H1 (cell line): ENCODE data around the gene HSPA1B. TPM values are rescaled to one million over a fixed set of nuclear protein-coding genes. Genes with fewer than 3 reads are reported as not detected.

ENCODE experiments used
- CTCF ChIA-PET: fragments of 300-600 bp; sonication (Branson Sonifier 250); formaldehyde crosslinking; loops from one replicate; lab custom pipeline; 2021; ENCODE audit not compliant: partially characterized antibody; lab: Charles Lee
- POLR2A ChIA-PET: fragments of 300-600 bp; sonication (Branson Sonifier 250); formaldehyde crosslinking; loops from one replicate; lab custom pipeline; 2021; ENCODE audit warnings: inconsistent platforms; ENCODE audit not compliant: partially characterized antibody; lab: Charles Lee
- DNase-seq, 2 experiments: peaks; one replicate each; pipeline versions ENCODE4 v3.0.0 to v3.0.0-alpha.2; 2010 to 2022; ENCODE audit warnings: low spot score in 2 of 2, low read depth in 1 of 2, mixed read lengths in 1 of 2
- FAIRE-seq: peaks from 2 replicates; lab custom pipeline; 2011; peaks lifted over from hg19 to GRCh38; lab: Jason Lieb, UNC
- H2AFZ ChIP-seq: 2 replicates; pipeline ENCODE4 v1.8.1; 2012; ENCODE audit warnings: low read length, inconsistent platforms
- H2AK5ac ChIP-seq: 2 replicates; pipeline ENCODE4 v1.6.1; 2013; ENCODE audit warnings: low read depth, low read length
- H2BK120ac ChIP-seq: replicated peaks from 2 replicates; pipeline ENCODE3; 2013; ENCODE audit warnings: low read depth, low read length, inconsistent platforms
- H2BK12ac ChIP-seq: 2 replicates; pipeline ENCODE4 v1.6.1; 2013; ENCODE audit warnings: low read depth, low read length
- H2BK15ac ChIP-seq: 2 replicates; pipeline ENCODE4 v1.6.1; 2013; ENCODE audit warnings: low read length
- H2BK20ac ChIP-seq: 2 replicates; pipeline ENCODE4 v1.6.1; 2013; ENCODE audit warnings: low read length
- H2BK5ac ChIP-seq: 2 replicates; pipeline ENCODE4 v1.6.1; 2013; ENCODE audit warnings: low read depth, low read length
- H3K14ac ChIP-seq: 2 replicates; pipeline ENCODE4 v1.6.1; 2013; ENCODE audit warnings: inconsistent platforms; ENCODE audit not compliant: insufficient read length
- H3K18ac ChIP-seq: 2 replicates; pipeline ENCODE4 v1.6.1; 2013; ENCODE audit warnings: low read length; ENCODE audit errors: extremely low read depth
- H3K23ac ChIP-seq: 2 replicates; pipeline ENCODE4 v1.6.1; 2013; ENCODE audit warnings: inconsistent platforms; ENCODE audit not compliant: insufficient read length
- H3K23me2 ChIP-seq: 2 replicates; pipeline ENCODE4 v1.6.1; 2013; ENCODE audit warnings: low read depth, low read length
- H3K27ac ChIP-seq: 2 replicates; pipeline ENCODE4 v1.6.1; 2011; ENCODE audit warnings: low read depth, low read length, inconsistent platforms
- H3K27me3 ChIP-seq, 4 experiments: replicated peaks in 1 of 4; 1 replicate in 1 of 4; 2 replicates in 3 of 4; pipeline versions ENCODE4 v1.6.1 to v1.8.1; 2011 to 2013; ENCODE audit warnings: low read length in 3 of 4, mild to moderate bottlenecking in 3 of 4, inconsistent platforms in 2 of 4, mixed read lengths in 2 of 4, moderate library complexity in 1 of 4; ENCODE audit not compliant: control insufficient read depth in 3 of 4, insufficient read depth in 3 of 4; ENCODE audit errors: extremely low read depth in 1 of 4
- H3K36me3 ChIP-seq, 4 experiments: 2 replicates each; pipeline versions ENCODE4 v1.6.1 to v1.8.1; 2011 to 2013; ENCODE audit warnings: mild to moderate bottlenecking in 4 of 4, low read length in 3 of 4, moderate library complexity in 2 of 4, control low read depth in 1 of 4, inconsistent platforms in 1 of 4; ENCODE audit not compliant: insufficient read depth in 4 of 4, control insufficient read depth in 2 of 4
- H3K4ac ChIP-seq: replicated peaks from 2 replicates; pipeline ENCODE3; 2013; ENCODE audit warnings: low read length, low read depth, mixed read lengths, inconsistent platforms; ENCODE audit not compliant: insufficient read length
- H3K4me1 ChIP-seq, 4 experiments: replicated peaks in 1 of 4; 1 replicate in 1 of 4; 2 replicates in 3 of 4; pipeline versions ENCODE4 v1.6.1 to v1.8.1; 2011 to 2013; ENCODE audit warnings: low read length in 3 of 4, inconsistent platforms in 2 of 4, mixed read lengths in 1 of 4; ENCODE audit not compliant: insufficient read depth in 4 of 4, control insufficient read depth in 3 of 4
- H3K4me2 ChIP-seq, 2 experiments: 2 replicates each; pipeline versions ENCODE4 v1.6.1 to v1.8.1; 2011 to 2013; ENCODE audit warnings: low read depth in 2 of 2, low read length in 2 of 2, control low read depth in 1 of 2, inconsistent platforms in 1 of 2, mild to moderate bottlenecking in 1 of 2; ENCODE audit not compliant: insufficient read depth in 1 of 2
- H3K4me3 ChIP-seq, 4 experiments: fragments of 200-600, 300-600 bp in 1 of 4; sonication (generic), shearing (Covaris generic), sonication (Bioruptor Twin) in 1 of 4; 2 replicates each; pipeline versions ENCODE4 v1.5.1 to v1.8.1; 2011 to 2016; ENCODE audit warnings: low read length in 4 of 4, low read depth in 3 of 4, control low read depth in 2 of 4, inconsistent platforms in 2 of 4, mild to moderate bottlenecking in 2 of 4, mixed read lengths in 1 of 4, moderate library complexity in 1 of 4; ENCODE audit not compliant: insufficient read depth in 2 of 4; ENCODE audit errors: extremely low read depth in 1 of 4
- H3K56ac ChIP-seq: replicated peaks from 2 replicates; pipeline ENCODE3; 2013; ENCODE audit warnings: low read depth, mild to moderate bottlenecking, mixed read lengths, low read length, inconsistent platforms; ENCODE audit not compliant: insufficient read length
- H3K79me1 ChIP-seq: 2 replicates; pipeline ENCODE4 v1.6.1; 2013; ENCODE audit warnings: low read depth, low read length, control low read depth
- H3K79me2 ChIP-seq, 2 experiments: 2 replicates each; pipeline versions ENCODE4 v1.6.1 to v1.8.1; 2012 to 2013; ENCODE audit warnings: low read length in 2 of 2, mild to moderate bottlenecking in 2 of 2, inconsistent platforms in 1 of 2; ENCODE audit not compliant: insufficient read depth in 2 of 2, control insufficient read depth in 1 of 2
- H3K9ac ChIP-seq, 4 experiments: replicated peaks in 1 of 4; 1 replicate in 1 of 4; 2 replicates in 3 of 4; pipeline versions ENCODE4 v1.6.1 to v1.8.1; 2011 to 2013; ENCODE audit warnings: low read depth in 3 of 4, low read length in 3 of 4, control low read depth in 2 of 4, mild to moderate bottlenecking in 2 of 4, moderate library complexity in 2 of 4, inconsistent platforms in 1 of 4; ENCODE audit errors: extremely low read depth in 1 of 4
- H3K9me3 ChIP-seq, 2 experiments: 2 replicates each; pipeline versions ENCODE4 v1.6.1 to v1.8.1; 2012 to 2013; ENCODE audit warnings: mild to moderate bottlenecking in 2 of 2, moderate library complexity in 2 of 2, control low read depth in 1 of 2, inconsistent platforms in 1 of 2, low read depth in 1 of 2, low read length in 1 of 2, mixed read lengths in 1 of 2; ENCODE audit not compliant: insufficient read depth in 2 of 2
- H4K20me1 ChIP-seq, 2 experiments: replicated peaks in 1 of 2; 2 replicates each; pipeline versions ENCODE3 to v1.8.1; 2011 to 2013; ENCODE audit warnings: inconsistent platforms in 2 of 2, low read length in 2 of 2, mild to moderate bottlenecking in 1 of 2; ENCODE audit not compliant: insufficient read depth in 2 of 2, control insufficient read depth in 1 of 2
- H4K5ac ChIP-seq: 2 replicates; pipeline ENCODE4 v1.6.1; 2013; ENCODE audit warnings: low read length, low read depth, mixed read lengths, inconsistent platforms; ENCODE audit not compliant: insufficient read length
- H4K8ac ChIP-seq: 2 replicates; pipeline ENCODE4 v1.8.0; 2013; ENCODE audit warnings: mild to moderate bottlenecking, moderate library complexity, low read length, inconsistent platforms; ENCODE audit not compliant: insufficient read depth; ENCODE audit errors: extremely low read depth
- H4K91ac ChIP-seq: replicated peaks from 2 replicates; pipeline ENCODE3; 2013; ENCODE audit warnings: low read length, mixed read lengths, inconsistent platforms; ENCODE audit not compliant: insufficient read length
- BACH1 ChIP-seq: IDR thresholded peaks from 2 replicates; pipeline ENCODE4 v1.6.1; 2012; ENCODE audit warnings: low read length, improper control_type of control experiment
- CTCF ChIP-seq, 3 experiments: IDR thresholded peaks; 1 replicate in 2 of 3; 2 replicates in 1 of 3; pipeline versions ENCODE4 v1.5.1 to v1.6.1; 2011; ENCODE audit warnings: low read length in 3 of 3, mild to moderate bottlenecking in 3 of 3, inconsistent platforms in 2 of 3, low read depth in 1 of 3, moderate library complexity in 1 of 3; ENCODE audit not compliant: insufficient read depth in 1 of 3; ENCODE audit errors: control extremely low read depth in 1 of 3
- MAFK ChIP-seq: IDR thresholded peaks from 2 replicates; pipeline ENCODE4 v1.6.1; 2012; ENCODE audit warnings: low read depth, mild to moderate bottlenecking, improper control_type of control experiment, low read length
- POLR2AphosphoS5 ChIP-seq: IDR thresholded peaks from 2 replicates; pipeline ENCODE4 v1.6.1; 2011; ENCODE audit warnings: low read depth, low read length
- WGBS, 2 experiments: shearing (Covaris generic) in 1 of 2; methylation state at CpG; one replicate each; pipeline versions ENCODE4 v1.1.6 to v1.1.7; 2013 to 2015; ENCODE audit warnings: low lambda C conversion rate in 2 of 2, mixed read lengths in 2 of 2, inconsistent platforms in 1 of 2, low coverage in 1 of 2, missing lambda C conversion rate in 1 of 2; ENCODE audit not compliant: insufficient replicate concordance in 2 of 2, insufficient coverage in 1 of 2, insufficient read length in 1 of 2; ENCODE audit errors: extremely low coverage in 1 of 2, missing lambda C conversion rate in 1 of 2; 5-methylcytosine and 5-hydroxymethylcytosine counted together
- polyA plus RNA-seq, 7 experiments: library from polyadenylated mRNA; depleted of rRNA in 3 of 7; stranded (reverse) in 5 of 7; unstranded in 2 of 7; fragments of >200 nt in 5 of 7; fragments of 200-250 nt in 2 of 7; gene quantifications; 1 replicate in 5 of 7; 2 replicates in 1 of 7; 4 replicates in 1 of 7; pipeline versions ENCODE4 v1.2.1 to v1.2.3, GENCODE V29; 2011 to 2013; ENCODE audit warnings: missing spikeins in 2 of 7, mixed read lengths in 2 of 7
- total RNA-seq: library from RNA; stranded (reverse); fragmentation: NEBNext Ultra II Directional; extraction: Animal tissue kit (Norgen Biotek cat#: 25700); gene quantifications from 2 replicates; pipeline ENCODE4 v1.2.1, GENCODE V29; 2021
- TF ChIP-seq, protein P1 (sequence below): IDR thresholded peaks from 2 replicates; pipeline ENCODE4 v1.6.1; 2012; ENCODE audit warnings: low read length, inconsistent platforms

Gene HSPA1B
- total and polyA plus RNA-seq, 2 of the 8 experiments (the other 6 are each of a cell fraction or from before 2014, with no cell fraction given), result 36.6 to 76.6 TPM

GRCh38 chr6:31792761-31793171 is 34.8 kb upstream of the HSPA1B start:
- CTCF ChIA-PET, result interaction anchor here (0.6 to 15.6 kb wide), 4 partner anchors 14 to 114 kb away, joined by 3 to 228 read pairs (median 6); partner anchors contain the start of genes LSM2 and VWA7
- POLR2A ChIA-PET, result interaction anchor here (1.4 to 10.3 kb wide), 4 partner anchors 9 to 119 kb away, joined by 3 to 85 read pairs (median 6); partner anchors contain the start of gene VWA7
- peaks cover 0 to 19% of the 10 kb centered on the region in 2 experiments; a peak in 2 of 4 replicates for H3K79me2 ChIP-seq
- DNase-seq (no peak), FAIRE-seq (no peak)
- H2BK120ac ChIP-seq, result no peak overlapping the region
- H3K56ac ChIP-seq, result peak overlapping the region; percentile 6
- no peak overlapping the region for H3K4me3 ChIP-seq
- H2BK12ac ChIP-seq, result no peak overlapping the region
- no peak overlapping the region for H4K91ac ChIP-seq
- no peak overlapping the region for H4K8ac ChIP-seq
- H3K27ac ChIP-seq, result no peak overlapping the region
- peaks cover 4 to 43% (median 16%) of the 10 kb centered on the region in 4 experiments; a peak in 6 of 8 replicates for H3K36me3 ChIP-seq
- H2AK5ac ChIP-seq, result no peak overlapping the region
- TF ChIP-seq, protein P1, sequence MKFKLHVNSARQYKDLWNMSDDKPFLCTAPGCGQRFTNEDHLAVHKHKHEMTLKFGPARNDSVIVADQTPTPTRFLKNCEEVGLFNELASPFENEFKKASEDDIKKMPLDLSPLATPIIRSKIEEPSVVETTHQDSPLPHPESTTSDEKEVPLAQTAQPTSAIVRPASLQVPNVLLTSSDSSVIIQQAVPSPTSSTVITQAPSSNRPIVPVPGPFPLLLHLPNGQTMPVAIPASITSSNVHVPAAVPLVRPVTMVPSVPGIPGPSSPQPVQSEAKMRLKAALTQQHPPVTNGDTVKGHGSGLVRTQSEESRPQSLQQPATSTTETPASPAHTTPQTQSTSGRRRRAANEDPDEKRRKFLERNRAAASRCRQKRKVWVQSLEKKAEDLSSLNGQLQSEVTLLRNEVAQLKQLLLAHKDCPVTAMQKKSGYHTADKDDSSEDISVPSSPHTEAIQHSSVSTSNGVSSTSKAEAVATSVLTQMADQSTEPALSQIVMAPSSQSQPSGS, result no peak
- no peak for TF ChIP-seq POLR2AphosphoS5
- no peak for TF ChIP-seq MAFK
- TF ChIP-seq CTCF (IDR thresholded peaks at IDR 0.05; ENCODE audit: control extremely low read depth in 1 of 3, insufficient read depth in 1 of 3, low read depth in 1 of 3, low read length in 3 of 3), result no peak
- no peak for TF ChIP-seq BACH1
- H3K4me1 ChIP-seq, result peaks cover 0 to 2% (median under 1%) of the 10 kb centered on the region in 4 experiments; a peak in 3 of 7 replicates
- H4K5ac ChIP-seq, result no peak overlapping the region
- H2BK15ac ChIP-seq, result no peak overlapping the region
- H3K23ac ChIP-seq, result no peak overlapping the region
- no peaks in the 10 kb centered on the region for H3K27me3 ChIP-seq
- H3K23me2 ChIP-seq, result peaks cover 5% of the 10 kb centered on the region; the same call in 1 of the 2 replicates
- no peak overlapping the region for H3K18ac ChIP-seq
- H2BK20ac ChIP-seq, result no peak overlapping the region
- no peak overlapping the region for H2AFZ ChIP-seq
- H3K14ac ChIP-seq, result no peak overlapping the region
- no peak overlapping the region for H3K4ac ChIP-seq
- no peak overlapping the region for H3K4me2 ChIP-seq
- H3K9ac ChIP-seq, result no peak overlapping the region
- H2BK5ac ChIP-seq, result no peak overlapping the region
- H3K79me1 ChIP-seq, result peaks cover 3% of the 10 kb centered on the region; the same call in 1 of the 2 replicates
- H4K20me1 ChIP-seq, result peaks cover 0 to 6% of the 10 kb centered on the region in 2 experiments
- WGBS, 2 experiments, result 95% methylated on average over 11 of the region's 12 CpGs; no CpG with 5 or more reads in 1 of the 2 experiments
- no peaks in the 10 kb centered on the region for H3K9me3 ChIP-seq
